Gastrocnemius medialis (tissue), 4 donors: ENCODE measurements around the gene SPATA13. TPM values are rescaled to one million over a fixed set of nuclear protein-coding genes. Genes with fewer than 3 reads are reported as not detected.
A peak's percentile ranks its signal among the peaks of the same experiment; 100 is the strongest.

Experiments used
- ATAC-seq, 2 donors: fragments of 150-250 bp; one replicate each; pipeline ENCODE4 v1.9.1; 2016
- DNase-seq, 2 donors: peaks; one replicate each; pipeline ENCODE4 v3.0.0-alpha.2; 2019
- H3K27ac ChIP-seq, 4 donors: fragments of 200-600 bp; sonication (generic); 1 replicate in 1 of 4; 2 replicates in 3 of 4; pipeline ENCODE4 v1.5.1; 2016 to 2018; ENCODE audit warnings: mild to moderate bottlenecking in 2 of 4, moderate library complexity in 1 of 4
- H3K27me3 ChIP-seq, 3 donors: fragments of 200-600 bp; sonication (generic) in 2 of 3; 1 replicate in 1 of 3; 2 replicates in 2 of 3; pipeline versions ENCODE4 v1.5.1 to v1.6.0; 2016 to 2019; ENCODE audit warnings: mild to moderate bottlenecking in 1 of 3, moderate library complexity in 1 of 3
- H3K36me3 ChIP-seq, 2 donors: fragments of 200-600 bp; sonication (generic) in 1 of 2; one replicate each; pipeline ENCODE4 v1.5.1; 2017 to 2018
- H3K4me1 ChIP-seq, 2 donors: fragments of 200-600 bp; sonication (generic) in 1 of 2; one replicate each; pipeline ENCODE4 v1.5.1; 2016 to 2017; ENCODE audit warnings: mild to moderate bottlenecking in 2 of 2
- H3K4me3 ChIP-seq, 4 donors: fragments of 200-600 bp; sonication (generic) in 3 of 4; 1 replicate in 1 of 4; 2 replicates in 3 of 4; pipeline ENCODE4 v1.5.1; 2016 to 2019; ENCODE audit warnings: mild to moderate bottlenecking in 2 of 4
- H3K9me3 ChIP-seq, 3 donors: fragments of 200-600 bp; sonication (generic) in 2 of 3; 1 replicate in 1 of 3; 2 replicates in 2 of 3; pipeline ENCODE4 v1.5.1; 2016 to 2019
- CTCF ChIP-seq, 5 experiments: fragments of 450-650 bp in 3 of 5; fragments of 200-600 bp in 2 of 5; sonication (generic) in 2 of 5; IDR thresholded peaks in 4 of 5; conservative IDR thresholded peaks in 1 of 5; 1 replicate in 4 of 5; 2 replicates in 1 of 5; pipeline ENCODE4 v1.5.1; 2016 to 2019; ENCODE audit warnings: antibody characterized with exemption in 5 of 5, mild to moderate bottlenecking in 3 of 5, moderate library complexity in 3 of 5
- POLR2A ChIP-seq, 2 donors: fragments of 450-650 bp; IDR thresholded peaks; one replicate each; pipeline ENCODE4 v1.6.1; 2017; ENCODE audit warnings: antibody characterized with exemption in 2 of 2, mild to moderate bottlenecking in 2 of 2, moderate library complexity in 2 of 2
- in situ Hi-C, 4 donors: fragments of 200-750 bp; cut with MboI; loops; one replicate each; pipeline versions ENCODE4 v1.15.0 to v1.8.0; 2017; ENCODE audit warnings: low sequenced_read_pairs in 4 of 4
- intact Hi-C: fragments of 100-400 bp; cut with DNase I; formaldehyde crosslinking; loops from one replicate; pipeline ENCODE4 v1.15.1; 2023; ENCODE audit warnings: low total_unique reads
- total RNA-seq, 4 donors: library from RNA; depleted of rRNA; stranded (reverse); fragments of >200 nt; gene quantifications; one replicate each; pipeline versions ENCODE4 v1.1.0 to v1.2.3, GENCODE V29; 2016

SPATA13 gene
- total RNA-seq, 4 donors from 2014 or later = 3.2 to 17.0 (median 5.8) TPM

- no peaks in the 10 kb centered on the region for H3K4me1 ChIP-seq
- H3K27me3 ChIP-seq = no peaks in the 10 kb centered on the region
- in situ Hi-C loops = no loop called here
- DNase-seq (no peak), ATAC-seq (peak in 1 of 2 donors; percentile 45)
- no peaks in the 10 kb centered on the region for H3K9me3 ChIP-seq
- TF ChIP-seq CTCF (IDR thresholded peaks at IDR 0.05 in 4 of 5, conservative IDR thresholded peaks at IDR 0.05 in 1 of 5) (no peak), POLR2A (IDR thresholded peaks at IDR 0.05) (no peak)
- H3K4me3 ChIP-seq = no peak overlapping the region
- no peaks in the 10 kb centered on the region for H3K36me3 ChIP-seq
- intact Hi-C loops = no loop called here
- no peak overlapping the region for H3K27ac ChIP-seq
Observed at GRCh38 chr13:24124789-24125476, 35.6 kb upstream of the SPATA13 start.

- no peak for ATAC-seq
- no peak for DNase-seq
- no peaks in the 10 kb centered on the region for H3K27me3 ChIP-seq
- no peak overlapping the region for H3K4me3 ChIP-seq
- H3K27ac ChIP-seq = no peak overlapping the region
- no peak for TF ChIP-seq CTCF (IDR thresholded peaks at IDR 0.05 in 4 of 5, conservative IDR thresholded peaks at IDR 0.05 in 1 of 5)
- no peak for TF ChIP-seq POLR2A (IDR thresholded peaks at IDR 0.05)
- no peaks in the 10 kb centered on the region for H3K4me1 ChIP-seq
- H3K9me3 ChIP-seq = peaks cover 0 to 4% (median 0%) of the 10 kb centered on the region in 3 donors
- H3K36me3 ChIP-seq = no peaks in the 10 kb centered on the region
- intact Hi-C loops = no loop called here
- in situ Hi-C loops = no loop called here
Observed at GRCh38 chr13:24127116-24127631, 33.3 kb upstream of the SPATA13 start.

GRCh38 chr13:24128112-24128511 lies 32.4 kb upstream of the SPATA13 start:
- in situ Hi-C loops (no loop called here), intact Hi-C loops (no loop called here)
- ATAC-seq (no peak), DNase-seq (no peak)
- Histone ChIP-seq H3K4me1 (no peaks in the 10 kb centered on the region), H3K4me3 (no peak overlapping the region), H3K27me3 (no peaks in the 10 kb centered on the region), H3K9me3 (peaks cover 0 to 4% (median 0%) of the 10 kb centered on the region in 3 donors), H3K36me3 (no peaks in the 10 kb centered on the region), H3K27ac (no peak overlapping the region)
- no peak for TF ChIP-seq POLR2A (IDR thresholded peaks at IDR 0.05)
- TF ChIP-seq CTCF (IDR thresholded peaks at IDR 0.05 in 4 of 5, conservative IDR thresholded peaks at IDR 0.05 in 1 of 5) = no peak

GRCh38 chr13:24128962-24129361 lies 31.6 kb upstream of the SPATA13 start:
- ATAC-seq = no peak
- in situ Hi-C loops = no loop called here

More at GRCh38 chr13:24128962-24129361, 31.6 kb upstream of the SPATA13 start:
- DNase-seq = no peak
- Histone ChIP-seq H3K4me3 (no peak overlapping the region), H3K4me1 (no peaks in the 10 kb centered on the region), H3K9me3 (peaks cover 0 to 4% (median 0%) of the 10 kb centered on the region in 3 donors), H3K27me3 (no peaks in the 10 kb centered on the region), H3K36me3 (no peaks in the 10 kb centered on the region), H3K27ac (no peak overlapping the region)
- intact Hi-C loops = no loop called here
- TF ChIP-seq POLR2A (IDR thresholded peaks at IDR 0.05) (no peak), CTCF (IDR thresholded peaks at IDR 0.05 in 4 of 5, conservative IDR thresholded peaks at IDR 0.05 in 1 of 5) (no peak)
